ENCODE measurements around the gene CLIC5.

Gene CLIC5

DNA sequence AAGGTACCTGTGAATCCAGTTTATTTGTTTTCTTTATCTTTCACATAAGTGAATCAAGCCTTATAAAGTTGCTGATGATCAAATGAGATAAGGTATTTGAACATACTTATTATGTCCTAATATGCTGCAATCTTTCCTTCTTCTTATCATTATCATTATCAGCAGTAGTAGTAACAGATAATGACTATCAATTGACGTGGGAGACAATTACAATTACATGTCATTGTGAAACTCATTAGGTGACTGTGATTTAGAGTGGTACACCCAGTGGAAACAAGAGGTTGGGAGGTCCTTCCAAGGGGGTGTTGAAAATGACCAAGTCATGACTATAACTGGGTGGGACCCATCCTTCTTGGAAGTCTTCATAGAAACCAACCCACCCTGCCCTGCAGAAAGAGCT lies 2.8 kb downstream of the CLIC5 start:
- H3K36me3 ChIP-seq (ENCODE audit: insufficient read depth, low read length): no peaks in the 10 kb centered on the region
- H3K27me3 ChIP-seq (ENCODE audit: insufficient read depth, low read length): no peaks in the 10 kb centered on the region

DNA sequence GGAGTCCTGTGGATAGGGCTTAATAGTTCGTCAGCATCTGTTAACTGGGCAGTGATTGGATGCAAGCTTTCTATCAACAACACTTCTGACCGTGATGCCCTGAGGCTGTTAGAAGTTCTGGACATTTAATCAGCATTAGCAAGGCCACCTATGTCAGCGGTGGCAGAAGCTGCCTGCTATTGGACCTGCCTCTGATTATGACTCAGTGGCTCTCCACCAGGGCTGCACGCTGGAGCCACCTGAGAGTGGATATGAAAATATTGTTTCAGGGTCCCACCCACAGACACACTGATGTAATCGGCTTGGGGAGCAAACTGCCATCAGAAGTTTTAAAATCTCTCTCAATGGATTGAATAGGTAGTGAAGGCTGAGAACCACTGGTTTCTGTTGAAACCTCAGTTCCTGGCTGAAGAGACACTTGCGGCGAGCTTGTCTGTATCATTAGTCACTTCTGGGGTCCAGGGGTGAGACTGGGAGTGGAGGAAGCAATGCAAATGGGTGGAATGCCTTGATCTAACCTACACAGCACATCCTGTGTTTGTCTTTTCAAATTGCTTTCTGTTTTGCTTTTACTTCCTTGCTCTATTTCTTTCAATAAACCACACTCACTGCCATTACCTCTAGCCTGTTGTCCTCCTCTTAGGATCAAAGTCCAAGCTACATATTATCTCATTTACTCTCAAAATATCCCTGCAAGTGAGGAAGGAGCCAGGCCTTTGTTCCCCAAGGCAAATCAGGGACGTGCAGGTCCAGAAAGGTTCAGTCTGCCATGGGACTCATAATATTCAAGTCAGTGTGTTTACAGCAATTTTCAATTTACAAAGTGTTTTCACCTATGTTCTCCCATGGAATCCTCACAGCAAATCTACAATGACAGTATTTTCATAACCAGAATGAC lies 4.2 kb downstream of the CLIC5 start:
- H3K4me2 ChIP-seq (ENCODE audit: low read length): no peak overlapping the region
- no peak overlapping the region for H3K4me3 ChIP-seq (ENCODE audit: low read depth, low read length, poor library complexity, severe bottlenecking)
- H3K4me1 ChIP-seq (ENCODE audit: insufficient read depth, low read length, severe bottlenecking): no peaks in the 10 kb centered on the region
- H3K27ac ChIP-seq (ENCODE audit: low read depth, low read length, poor library complexity, severe bottlenecking): no peak overlapping the region
- H3K36me3 ChIP-seq (ENCODE audit: insufficient read depth, low read length): no peaks in the 10 kb centered on the region
- H3K27me3 ChIP-seq (ENCODE audit: insufficient read depth, low read length): no peaks in the 10 kb centered on the region
- H3K79me2 ChIP-seq (ENCODE audit: insufficient read depth, low read length): no peaks in the 10 kb centered on the region
- no peak overlapping the region for H2AFZ ChIP-seq (ENCODE audit: low read length)
- H4K20me1 ChIP-seq (ENCODE audit: insufficient read depth, low read length): no peaks in the 10 kb centered on the region
- no peak overlapping the region for H3K9ac ChIP-seq (ENCODE audit: low read length)
- TF ChIP-seq EZH2 (IDR thresholded peaks at IDR 0.05; ENCODE audit: borderline replicate concordance, low read length): no peak
- TF ChIP-seq, protein P1, sequence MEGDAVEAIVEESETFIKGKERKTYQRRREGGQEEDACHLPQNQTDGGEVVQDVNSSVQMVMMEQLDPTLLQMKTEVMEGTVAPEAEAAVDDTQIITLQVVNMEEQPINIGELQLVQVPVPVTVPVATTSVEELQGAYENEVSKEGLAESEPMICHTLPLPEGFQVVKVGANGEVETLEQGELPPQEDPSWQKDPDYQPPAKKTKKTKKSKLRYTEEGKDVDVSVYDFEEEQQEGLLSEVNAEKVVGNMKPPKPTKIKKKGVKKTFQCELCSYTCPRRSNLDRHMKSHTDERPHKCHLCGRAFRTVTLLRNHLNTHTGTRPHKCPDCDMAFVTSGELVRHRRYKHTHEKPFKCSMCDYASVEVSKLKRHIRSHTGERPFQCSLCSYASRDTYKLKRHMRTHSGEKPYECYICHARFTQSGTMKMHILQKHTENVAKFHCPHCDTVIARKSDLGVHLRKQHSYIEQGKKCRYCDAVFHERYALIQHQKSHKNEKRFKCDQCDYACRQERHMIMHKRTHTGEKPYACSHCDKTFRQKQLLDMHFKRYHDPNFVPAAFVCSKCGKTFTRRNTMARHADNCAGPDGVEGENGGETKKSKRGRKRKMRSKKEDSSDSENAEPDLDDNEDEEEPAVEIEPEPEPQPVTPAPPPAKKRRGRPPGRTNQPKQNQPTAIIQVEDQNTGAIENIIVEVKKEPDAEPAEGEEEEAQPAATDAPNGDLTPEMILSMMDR (IDR thresholded peaks at IDR 0.05; ENCODE audit: low read length): no peak
- H3F3A ChIP-seq (ENCODE audit: insufficient read depth, low read length): no peaks in the 10 kb centered on the region
- H3K9me2 ChIP-seq (ENCODE audit: low read depth, low read length): no peaks in the 10 kb centered on the region
- H3K9me3 ChIP-seq (ENCODE audit: low read length): no peaks in the 10 kb centered on the region

More for the DNA sequence above, 2.8 kb downstream of the CLIC5 start:
- no peak overlapping the region for H3K27ac ChIP-seq (ENCODE audit: low read depth, low read length, poor library complexity, severe bottlenecking)
- no peaks in the 10 kb centered on the region for H3K9me2 ChIP-seq (ENCODE audit: low read depth, low read length)
- no peaks in the 10 kb centered on the region for H3K79me2 ChIP-seq (ENCODE audit: insufficient read depth, low read length)
- H2AFZ ChIP-seq (ENCODE audit: low read length): no peak overlapping the region
- H3K9me3 ChIP-seq (ENCODE audit: low read length): no peaks in the 10 kb centered on the region
- TF ChIP-seq, protein P1 (IDR thresholded peaks at IDR 0.05; ENCODE audit: low read length): no peak
- TF ChIP-seq EZH2 (IDR thresholded peaks at IDR 0.05; ENCODE audit: borderline replicate concordance, low read length): no peak
- H4K20me1 ChIP-seq (ENCODE audit: insufficient read depth, low read length): no peaks in the 10 kb centered on the region
- no peak overlapping the region for H3K4me2 ChIP-seq (ENCODE audit: low read length)
- no peaks in the 10 kb centered on the region for H3K4me1 ChIP-seq (ENCODE audit: insufficient read depth, low read length, severe bottlenecking)
- no peaks in the 10 kb centered on the region for H3F3A ChIP-seq (ENCODE audit: insufficient read depth, low read length)
- no peak overlapping the region for H3K9ac ChIP-seq (ENCODE audit: low read length)
- H3K4me3 ChIP-seq (ENCODE audit: low read depth, low read length, poor library complexity, severe bottlenecking): no peak overlapping the region

DNA sequence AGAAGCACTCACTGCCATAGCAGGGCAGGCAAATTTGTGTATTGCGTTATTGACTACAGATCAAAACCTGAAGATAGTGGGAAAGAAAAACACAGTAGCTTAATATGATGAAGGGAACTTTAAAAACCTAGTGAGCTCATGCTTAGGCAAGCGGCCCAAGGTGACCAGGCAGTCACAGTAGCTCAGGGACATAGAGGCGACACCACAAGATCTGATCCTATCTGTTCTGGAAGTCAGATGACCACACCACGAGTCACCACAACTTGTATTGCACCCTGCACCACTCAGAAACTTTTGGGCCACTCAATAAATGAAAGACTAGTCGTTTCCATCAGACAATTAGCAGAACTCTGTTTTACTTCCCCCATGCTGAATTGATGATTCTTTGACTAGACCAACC lies 4.9 kb downstream of the CLIC5 start:
- no peaks in the 10 kb centered on the region for H3K36me3 ChIP-seq (ENCODE audit: insufficient read depth, low read length)
- H3K27ac ChIP-seq (ENCODE audit: low read depth, low read length, poor library complexity, severe bottlenecking): no peak overlapping the region
- H3F3A ChIP-seq (ENCODE audit: insufficient read depth, low read length): no peaks in the 10 kb centered on the region
- TF ChIP-seq, protein P1 (IDR thresholded peaks at IDR 0.05; ENCODE audit: low read length): no peak
- TF ChIP-seq EZH2 (IDR thresholded peaks at IDR 0.05; ENCODE audit: borderline replicate concordance, low read length): no peak
- no peak overlapping the region for H3K4me2 ChIP-seq (ENCODE audit: low read length)
- H3K9ac ChIP-seq (ENCODE audit: low read length): no peak overlapping the region
- no peaks in the 10 kb centered on the region for H3K9me3 ChIP-seq (ENCODE audit: low read length)
- no peak overlapping the region for H2AFZ ChIP-seq (ENCODE audit: low read length)
- no peaks in the 10 kb centered on the region for H3K27me3 ChIP-seq (ENCODE audit: insufficient read depth, low read length)
- H4K20me1 ChIP-seq (ENCODE audit: insufficient read depth, low read length): no peaks in the 10 kb centered on the region
- no peaks in the 10 kb centered on the region for H3K4me1 ChIP-seq (ENCODE audit: insufficient read depth, low read length, severe bottlenecking)
- no peaks in the 10 kb centered on the region for H3K79me2 ChIP-seq (ENCODE audit: insufficient read depth, low read length)
- H3K9me2 ChIP-seq (ENCODE audit: low read depth, low read length): no peaks in the 10 kb centered on the region
- H3K4me3 ChIP-seq (ENCODE audit: low read depth, low read length, poor library complexity, severe bottlenecking): no peak overlapping the region
